ENCODE results near the gene MMRN1. TPM values are rescaled to one million over a fixed set of nuclear protein-coding genes. Genes with fewer than 3 reads are reported as not detected.

The MMRN1 gene
- total RNA-seq, 1 donor from 2014 or later, result 11.7 TPM

DNA sequence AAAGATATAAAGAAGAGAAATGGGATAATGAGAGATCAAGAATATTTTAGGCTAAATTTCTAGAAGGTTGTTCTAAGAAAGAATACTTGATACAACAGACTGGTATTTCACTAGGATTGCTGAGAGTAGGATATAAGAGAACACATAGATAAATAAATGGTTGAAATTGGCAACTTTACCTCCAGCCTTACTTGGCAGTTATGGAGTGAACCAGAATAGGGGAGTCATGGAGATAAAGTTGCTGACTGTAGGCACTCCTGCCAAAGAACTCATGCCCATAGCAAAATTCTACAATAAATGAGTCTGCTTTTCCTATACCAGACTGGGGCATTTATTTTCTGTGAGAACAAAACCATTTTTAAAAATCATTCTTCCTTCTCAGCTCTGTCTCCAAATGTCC is 26.4 kb upstream of the MMRN1 start:
- TF ChIP-seq CTCF (conservative IDR thresholded peaks at IDR 0.05), result no peak

GRCh38 chr4:89868999-89869589 is 25.6 kb upstream of the MMRN1 start:
- TF ChIP-seq CTCF (conservative IDR thresholded peaks at IDR 0.05), result peak; percentile 70
- Mint-ChIP-seq H3K27me3 (ENCODE audit: low read depth) (no peaks in the 10 kb centered on the region), H3K36me3 (ENCODE audit: low read depth) (peaks cover 2% of the 10 kb centered on the region), H3K27ac (ENCODE audit: unreplicated experiment) (no peak overlapping the region), H3K4me3 (no peak overlapping the region), H3K9me3 (peaks cover 3% of the 10 kb centered on the region), H3K4me1 (no peaks in the 10 kb centered on the region)
- DNase-seq (ENCODE audit: low read depth, low spot score), result no peak

More for the DNA sequence above, 26.4 kb upstream of the MMRN1 start:
- H3K9me3 Mint-ChIP-seq, result peaks cover 3% of the 10 kb centered on the region
- no peaks in the 10 kb centered on the region for H3K4me1 Mint-ChIP-seq
- no peak overlapping the region for H3K4me3 Mint-ChIP-seq
- no peak overlapping the region for H3K27ac Mint-ChIP-seq (ENCODE audit: unreplicated experiment)
- H3K27me3 Mint-ChIP-seq (ENCODE audit: low read depth), result no peaks in the 10 kb centered on the region
- peaks cover 2% of the 10 kb centered on the region for H3K36me3 Mint-ChIP-seq (ENCODE audit: low read depth)
- no peak for DNase-seq (ENCODE audit: low read depth, low spot score)

GRCh38 chr4:89871211-89871610 is 23.4 kb upstream of the MMRN1 start:
- no peak for DNase-seq (ENCODE audit: low read depth, low spot score)
- H3K27me3 Mint-ChIP-seq (ENCODE audit: low read depth), result no peaks in the 10 kb centered on the region
- H3K9me3 Mint-ChIP-seq, result peaks cover 3% of the 10 kb centered on the region
- H3K27ac Mint-ChIP-seq (ENCODE audit: unreplicated experiment), result no peak overlapping the region
- peaks cover 1% of the 10 kb centered on the region for H3K4me1 Mint-ChIP-seq
- TF ChIP-seq CTCF (conservative IDR thresholded peaks at IDR 0.05), result no peak
- H3K36me3 Mint-ChIP-seq (ENCODE audit: low read depth), result peaks cover 2% of the 10 kb centered on the region
- no peak overlapping the region for H3K4me3 Mint-ChIP-seq

- Mint-ChIP-seq H3K27ac (ENCODE audit: unreplicated experiment) (peak overlapping the region; percentile 37), H3K9me3 (no peaks in the 10 kb centered on the region), H3K36me3 (ENCODE audit: low read depth) (no peaks in the 10 kb centered on the region), H3K4me3 (no peak overlapping the region), H3K4me1 (peaks cover 34% of the 10 kb centered on the region), H3K27me3 (ENCODE audit: low read depth) (no peaks in the 10 kb centered on the region)
- no peak for DNase-seq (ENCODE audit: low read depth, low spot score)
- TF ChIP-seq CTCF (conservative IDR thresholded peaks at IDR 0.05), result no peak
Observed at GRCh38 chr4:89876548-89876947, 18.1 kb upstream of the MMRN1 start.

GRCh38 chr4:89878611-89879010 is 16.0 kb upstream of the MMRN1 start:
- Mint-ChIP-seq H3K36me3 (ENCODE audit: low read depth) (no peaks in the 10 kb centered on the region), H3K4me1 (peaks cover 38% of the 10 kb centered on the region), H3K27me3 (ENCODE audit: low read depth) (no peaks in the 10 kb centered on the region), H3K9me3 (no peaks in the 10 kb centered on the region), H3K27ac (ENCODE audit: unreplicated experiment) (no peak overlapping the region), H3K4me3 (peak overlapping the region; percentile 7)
- no peak for TF ChIP-seq CTCF (conservative IDR thresholded peaks at IDR 0.05)
- no peak for DNase-seq (ENCODE audit: low read depth, low spot score)

All from neural crest cell (in vitro differentiated cells).